ENCODE measurements around the gene TMEM150A.
"Not testable (repeated sequence)": the region's sequence is repeated elsewhere in the genome, so short reads cannot be mapped to it uniquely, and the experiment has no call there.

TMEM150A gene

GRCh38 chr2:85605406-85606115, 3.1 kb upstream of the TMEM150A start:
- peaks cover 73% of the 10 kb centered on the region for H3K36me3 Mint-ChIP-seq (ENCODE audit: low read depth)

GRCh38 chr2:85604568-85605339, 2.3 kb upstream of the TMEM150A start:
- Mint-ChIP-seq H3K27me3 (no peaks in the 10 kb centered on the region), H3K9me3 (no peaks in the 10 kb centered on the region), H3K27ac (no peak overlapping the region), H3K4me1 (ENCODE audit: low read depth) (peaks cover 83% of the 10 kb centered on the region), H3K4me3 (no peak overlapping the region), H3K36me3 (ENCODE audit: low read depth) (peaks cover 74% of the 10 kb centered on the region)
- intact Hi-C loops (cut with micrococcal nuclease), result no loop called here

More at GRCh38 chr2:85605406-85606115, 3.1 kb upstream of the TMEM150A start:
- Mint-ChIP-seq H3K27me3 (no peaks in the 10 kb centered on the region), H3K27ac (no peak overlapping the region), H3K4me3 (no peak overlapping the region), H3K9me3 (no peaks in the 10 kb centered on the region), H3K4me1 (ENCODE audit: low read depth) (peaks cover 83% of the 10 kb centered on the region)
- intact Hi-C loops (cut with micrococcal nuclease), result no loop called here

GRCh38 chr2:85604133-85604444, 1.6 kb upstream of the TMEM150A start:
- H3K9me3 Mint-ChIP-seq; H3K27me3 Mint-ChIP-seq; intact Hi-C loops (cut with micrococcal nuclease): not testable (repeated sequence)
- Mint-ChIP-seq H3K27ac (peak overlapping the region; percentile 90), H3K4me3 (peak overlapping the region; percentile 91), H3K36me3 (ENCODE audit: low read depth) (peaks cover 74% of the 10 kb centered on the region), H3K4me1 (ENCODE audit: low read depth) (peaks cover 86% of the 10 kb centered on the region)

GRCh38 chr2:85601771-85602475, 575 bp downstream of the TMEM150A start:
- intact Hi-C loops (cut with micrococcal nuclease), result loop anchor here (1.0 to 2.0 kb wide), 2 partner anchors 15 to 41 kb away; partner anchors contain the start of genes GGCX and USP39
- H3K36me3 Mint-ChIP-seq (ENCODE audit: low read depth), result peaks cover 74% of the 10 kb centered on the region
- peak overlapping the region; percentile 90 for H3K27ac Mint-ChIP-seq
- H3K9me3 Mint-ChIP-seq, result no peaks in the 10 kb centered on the region
- H3K4me1 Mint-ChIP-seq (ENCODE audit: low read depth), result peaks cover 79% of the 10 kb centered on the region
- no peaks in the 10 kb centered on the region for H3K27me3 Mint-ChIP-seq
- peak overlapping the region; percentile 87 for H3K4me3 Mint-ChIP-seq

GRCh38 chr2:85600951-85601770, 1.3 kb downstream of the TMEM150A start:
- Mint-ChIP-seq H3K36me3 (ENCODE audit: low read depth) (peaks cover 74% of the 10 kb centered on the region), H3K9me3 (no peaks in the 10 kb centered on the region), H3K4me3 (peak overlapping the region; percentile 87), H3K27ac (peak overlapping the region; percentile 90), H3K27me3 (no peaks in the 10 kb centered on the region), H3K4me1 (ENCODE audit: low read depth) (peaks cover 82% of the 10 kb centered on the region)
- intact Hi-C loops (cut with micrococcal nuclease), result no loop called here

GRCh38 chr2:85600235-85600575, 2.3 kb downstream of the TMEM150A start:
- peaks cover 79% of the 10 kb centered on the region for H3K4me1 Mint-ChIP-seq (ENCODE audit: low read depth)
- peak overlapping the region; percentile 26 for H3K27ac Mint-ChIP-seq
- H3K9me3 Mint-ChIP-seq, result no peaks in the 10 kb centered on the region
- no peaks in the 10 kb centered on the region for H3K27me3 Mint-ChIP-seq
- no peak overlapping the region for H3K4me3 Mint-ChIP-seq
- intact Hi-C loops (cut with micrococcal nuclease), result no loop called here
- peaks cover 79% of the 10 kb centered on the region for H3K36me3 Mint-ChIP-seq (ENCODE audit: low read depth)

- peak overlapping the region; percentile 26 for H3K27ac Mint-ChIP-seq
- intact Hi-C loops (cut with micrococcal nuclease), result loop anchor here (5.0 kb wide), 1 partner anchor 192 kb away; no protein-coding TSS in a partner anchor
- H3K36me3 Mint-ChIP-seq (ENCODE audit: low read depth), result peaks cover 84% of the 10 kb centered on the region
- peaks cover 76% of the 10 kb centered on the region for H3K4me1 Mint-ChIP-seq (ENCODE audit: low read depth)
- no peaks in the 10 kb centered on the region for H3K9me3 Mint-ChIP-seq
- no peaks in the 10 kb centered on the region for H3K27me3 Mint-ChIP-seq
- H3K4me3 Mint-ChIP-seq, result no peak overlapping the region
Measured at GRCh38 chr2:85599468-85600234, 2.8 kb downstream of the TMEM150A start.

GRCh38 chr2:85598594-85599340, 3.7 kb downstream of the TMEM150A start:
- Mint-ChIP-seq H3K36me3 (ENCODE audit: low read depth) (peaks cover 91% of the 10 kb centered on the region), H3K4me1 (ENCODE audit: low read depth) (peaks cover 78% of the 10 kb centered on the region), H3K27ac (peak overlapping the region; percentile 26), H3K9me3 (no peaks in the 10 kb centered on the region), H3K27me3 (no peaks in the 10 kb centered on the region), H3K4me3 (no peak overlapping the region)
- intact Hi-C loops (cut with micrococcal nuclease), result loop anchor here (5.0 kb wide), 1 partner anchor 191 kb away; no protein-coding TSS in a partner anchor

- H3K27me3 Mint-ChIP-seq, result no peaks in the 10 kb centered on the region
- H3K4me3 Mint-ChIP-seq, result peak overlapping the region; percentile 95
- H3K9me3 Mint-ChIP-seq, result no peaks in the 10 kb centered on the region
- peaks cover 81% of the 10 kb centered on the region for H3K4me1 Mint-ChIP-seq (ENCODE audit: low read depth)
- H3K27ac Mint-ChIP-seq, result no peak overlapping the region
- peaks cover 94% of the 10 kb centered on the region for H3K36me3 Mint-ChIP-seq (ENCODE audit: low read depth)
- intact Hi-C loops (cut with micrococcal nuclease), result loop anchor here (5.0 kb wide), 1 partner anchor 190 kb away; no protein-coding TSS in a partner anchor
Measured at GRCh38 chr2:85597241-85597640, 5.3 kb downstream of the TMEM150A start.

GRCh38 chr2:85596486-85597143, 5.9 kb downstream of the TMEM150A start:
- H3K9me3 Mint-ChIP-seq, result no peaks in the 10 kb centered on the region
- H3K36me3 Mint-ChIP-seq (ENCODE audit: low read depth), result peaks cover 92% of the 10 kb centered on the region
- H3K4me3 Mint-ChIP-seq, result peak overlapping the region; percentile 95
- peak overlapping the region; percentile 97 for H3K27ac Mint-ChIP-seq
- peaks cover 83% of the 10 kb centered on the region for H3K4me1 Mint-ChIP-seq (ENCODE audit: low read depth)
- H3K27me3 Mint-ChIP-seq, result no peaks in the 10 kb centered on the region
- intact Hi-C loops (cut with micrococcal nuclease), result loop anchor here (5.0 kb wide), 1 partner anchor 189 kb away; no protein-coding TSS in a partner anchor

GRCh38 chr2:85596026-85596333, 6.5 kb downstream of the TMEM150A start:
- H3K27ac Mint-ChIP-seq, result peak overlapping the region; percentile 97
- peaks cover 83% of the 10 kb centered on the region for H3K4me1 Mint-ChIP-seq (ENCODE audit: low read depth)
- no peaks in the 10 kb centered on the region for H3K27me3 Mint-ChIP-seq
- peaks cover 90% of the 10 kb centered on the region for H3K36me3 Mint-ChIP-seq (ENCODE audit: low read depth)
- no peaks in the 10 kb centered on the region for H3K9me3 Mint-ChIP-seq
- intact Hi-C loops (cut with micrococcal nuclease), result loop anchor here (5.0 kb wide), 1 partner anchor 189 kb away; no protein-coding TSS in a partner anchor
- peak overlapping the region; percentile 95 for H3K4me3 Mint-ChIP-seq

All from dendritic cell treated with granulocyte-macrophage colony-stimulating factor and Interleukin-4, amounts not matched to agents 40 ng/mL and 50 ng/mL, for 4 days (primary cell).